NCI-H2081 (cell line): ENCODE data around the gene NLRC5.
A peak's percentile ranks its signal among the peaks of the same experiment; 100 is the strongest.
"Not testable (repeated sequence)": the region's sequence is repeated elsewhere in the genome, so short reads cannot be mapped to it uniquely, and the experiment has no call there.

Experiments
- DNase-seq, 2 experiments: peaks; one replicate each; lab custom pipeline; 2025; lab: John Stamatoyannopoulos, UW

NLRC5 gene

GRCh38 chr16:57107321-57107922 lies 118.1 kb downstream of the NLRC5 start:
- no peak for DNase-seq

- no peak for DNase-seq
Observed at GRCh38 chr16:57108432-57108831, 119.1 kb downstream of the NLRC5 start.

- not testable (repeated sequence) for DNase-seq
Observed at GRCh38 chr16:57109259-57110105, 120.1 kb downstream of the NLRC5 start.

- no peak for DNase-seq
Observed at GRCh38 chr16:57110937-57111336, 121.6 kb downstream of the NLRC5 start.

- no peak for DNase-seq
Observed at GRCh38 chr16:57111420-57111819, 122.1 kb downstream of the NLRC5 start.

GRCh38 chr16:57112403-57113041 lies 123.2 kb downstream of the NLRC5 start:
- no peak for DNase-seq

- DNase-seq = no peak
Observed at GRCh38 chr16:57113042-57113453, 123.7 kb downstream of the NLRC5 start.

- no peak for DNase-seq
Observed at GRCh38 chr16:57113664-57114063, 124.3 kb downstream of the NLRC5 start.

GRCh38 chr16:57115168-57115513 lies 125.8 kb downstream of the NLRC5 start:
- DNase-seq = no peak

GRCh38 chr16:57115514-57116182 lies 126.3 kb downstream of the NLRC5 start:
- peak; percentile 13 to 20 for DNase-seq

GRCh38 chr16:57118461-57119084 lies 129.2 kb downstream of the NLRC5 start:
- DNase-seq = no peak

- no peak for DNase-seq
Observed at GRCh38 chr16:57123216-57123973, 134.0 kb downstream of the NLRC5 start.

GRCh38 chr16:57123974-57124674 lies 134.8 kb downstream of the NLRC5 start:
- DNase-seq = no peak

GRCh38 chr16:57125376-57125775 lies 136.0 kb downstream of the NLRC5 start:
- DNase-seq = no peak

GRCh38 chr16:57125969-57126368 lies 136.6 kb downstream of the NLRC5 start:
- no peak for DNase-seq

- no peak for DNase-seq
Observed at GRCh38 chr16:57126411-57126810, 137.1 kb downstream of the NLRC5 start.

- DNase-seq = no peak
Observed at GRCh38 chr16:57127037-57127763, 137.8 kb downstream of the NLRC5 start.

- no peak for DNase-seq
Observed at GRCh38 chr16:57127836-57128235, 138.5 kb downstream of the NLRC5 start.

- no peak for DNase-seq
Observed at GRCh38 chr16:57128771-57129389, 139.5 kb downstream of the NLRC5 start.

GRCh38 chr16:57130950-57131321 lies 141.6 kb downstream of the NLRC5 start:
- DNase-seq = no peak
